Measurements from ENCODE around the gene RNF144A.

DNA sequence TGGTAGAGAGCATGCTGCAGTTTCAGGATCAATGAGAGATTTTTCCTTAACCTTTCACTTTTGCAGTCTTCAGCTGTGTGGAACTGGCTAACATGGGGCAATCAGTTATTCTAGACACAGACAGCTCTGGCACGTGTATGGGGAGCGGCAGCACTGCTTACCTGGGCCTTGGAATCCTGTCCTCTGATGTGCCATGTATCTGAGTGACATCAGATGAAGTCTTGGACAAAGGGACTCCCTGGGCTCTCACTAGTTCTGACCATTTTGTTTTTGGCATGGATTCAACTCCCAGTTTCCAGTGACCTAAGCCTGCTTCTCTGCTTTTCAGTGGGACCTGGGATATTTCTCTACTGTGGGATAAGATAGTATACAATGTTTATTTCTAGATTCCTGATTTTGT is 54.3 kb downstream of the RNF144A start:
- TF ChIP-seq NFYB (CRISPR knock-in tag; conservative IDR thresholded peaks at IDR 0.05; ENCODE audit: low read depth) (no peak), NR1H2 (CRISPR knock-in tag; IDR thresholded peaks at IDR 0.05) (no peak), MXD4 (CRISPR knock-in tag; IDR thresholded peaks at IDR 0.05; ENCODE audit: borderline replicate concordance) (no peak), ZNF396 (CRISPR knock-in tag; IDR thresholded peaks at IDR 0.05; ENCODE audit: borderline replicate concordance) (no peak), CREB1 (CRISPR knock-in tag; IDR thresholded peaks at IDR 0.05) (no peak)
- TF ChIP-seq, protein P1, sequence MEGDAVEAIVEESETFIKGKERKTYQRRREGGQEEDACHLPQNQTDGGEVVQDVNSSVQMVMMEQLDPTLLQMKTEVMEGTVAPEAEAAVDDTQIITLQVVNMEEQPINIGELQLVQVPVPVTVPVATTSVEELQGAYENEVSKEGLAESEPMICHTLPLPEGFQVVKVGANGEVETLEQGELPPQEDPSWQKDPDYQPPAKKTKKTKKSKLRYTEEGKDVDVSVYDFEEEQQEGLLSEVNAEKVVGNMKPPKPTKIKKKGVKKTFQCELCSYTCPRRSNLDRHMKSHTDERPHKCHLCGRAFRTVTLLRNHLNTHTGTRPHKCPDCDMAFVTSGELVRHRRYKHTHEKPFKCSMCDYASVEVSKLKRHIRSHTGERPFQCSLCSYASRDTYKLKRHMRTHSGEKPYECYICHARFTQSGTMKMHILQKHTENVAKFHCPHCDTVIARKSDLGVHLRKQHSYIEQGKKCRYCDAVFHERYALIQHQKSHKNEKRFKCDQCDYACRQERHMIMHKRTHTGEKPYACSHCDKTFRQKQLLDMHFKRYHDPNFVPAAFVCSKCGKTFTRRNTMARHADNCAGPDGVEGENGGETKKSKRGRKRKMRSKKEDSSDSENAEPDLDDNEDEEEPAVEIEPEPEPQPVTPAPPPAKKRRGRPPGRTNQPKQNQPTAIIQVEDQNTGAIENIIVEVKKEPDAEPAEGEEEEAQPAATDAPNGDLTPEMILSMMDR (IDR thresholded peaks at IDR 0.05) = no peak
- TF ChIP-seq, protein P2, sequence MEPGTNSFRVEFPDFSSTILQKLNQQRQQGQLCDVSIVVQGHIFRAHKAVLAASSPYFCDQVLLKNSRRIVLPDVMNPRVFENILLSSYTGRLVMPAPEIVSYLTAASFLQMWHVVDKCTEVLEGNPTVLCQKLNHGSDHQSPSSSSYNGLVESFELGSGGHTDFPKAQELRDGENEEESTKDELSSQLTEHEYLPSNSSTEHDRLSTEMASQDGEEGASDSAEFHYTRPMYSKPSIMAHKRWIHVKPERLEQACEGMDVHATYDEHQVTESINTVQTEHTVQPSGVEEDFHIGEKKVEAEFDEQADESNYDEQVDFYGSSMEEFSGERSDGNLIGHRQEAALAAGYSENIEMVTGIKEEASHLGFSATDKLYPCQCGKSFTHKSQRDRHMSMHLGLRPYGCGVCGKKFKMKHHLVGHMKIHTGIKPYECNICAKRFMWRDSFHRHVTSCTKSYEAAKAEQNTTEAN (CRISPR knock-in tag; IDR thresholded peaks at IDR 0.05) = no peak
- TF ChIP-seq, protein P3, sequence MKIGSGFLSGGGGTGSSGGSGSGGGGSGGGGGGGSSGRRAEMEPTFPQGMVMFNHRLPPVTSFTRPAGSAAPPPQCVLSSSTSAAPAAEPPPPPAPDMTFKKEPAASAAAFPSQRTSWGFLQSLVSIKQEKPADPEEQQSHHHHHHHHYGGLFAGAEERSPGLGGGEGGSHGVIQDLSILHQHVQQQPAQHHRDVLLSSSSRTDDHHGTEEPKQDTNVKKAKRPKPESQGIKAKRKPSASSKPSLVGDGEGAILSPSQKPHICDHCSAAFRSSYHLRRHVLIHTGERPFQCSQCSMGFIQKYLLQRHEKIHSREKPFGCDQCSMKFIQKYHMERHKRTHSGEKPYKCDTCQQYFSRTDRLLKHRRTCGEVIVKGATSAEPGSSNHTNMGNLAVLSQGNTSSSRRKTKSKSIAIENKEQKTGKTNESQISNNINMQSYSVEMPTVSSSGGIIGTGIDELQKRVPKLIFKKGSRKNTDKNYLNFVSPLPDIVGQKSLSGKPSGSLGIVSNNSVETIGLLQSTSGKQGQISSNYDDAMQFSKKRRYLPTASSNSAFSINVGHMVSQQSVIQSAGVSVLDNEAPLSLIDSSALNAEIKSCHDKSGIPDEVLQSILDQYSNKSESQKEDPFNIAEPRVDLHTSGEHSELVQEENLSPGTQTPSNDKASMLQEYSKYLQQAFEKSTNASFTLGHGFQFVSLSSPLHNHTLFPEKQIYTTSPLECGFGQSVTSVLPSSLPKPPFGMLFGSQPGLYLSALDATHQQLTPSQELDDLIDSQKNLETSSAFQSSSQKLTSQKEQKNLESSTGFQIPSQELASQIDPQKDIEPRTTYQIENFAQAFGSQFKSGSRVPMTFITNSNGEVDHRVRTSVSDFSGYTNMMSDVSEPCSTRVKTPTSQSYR (CRISPR knock-in tag; IDR thresholded peaks at IDR 0.05) = no peak
- TF ChIP-seq, protein P4, sequence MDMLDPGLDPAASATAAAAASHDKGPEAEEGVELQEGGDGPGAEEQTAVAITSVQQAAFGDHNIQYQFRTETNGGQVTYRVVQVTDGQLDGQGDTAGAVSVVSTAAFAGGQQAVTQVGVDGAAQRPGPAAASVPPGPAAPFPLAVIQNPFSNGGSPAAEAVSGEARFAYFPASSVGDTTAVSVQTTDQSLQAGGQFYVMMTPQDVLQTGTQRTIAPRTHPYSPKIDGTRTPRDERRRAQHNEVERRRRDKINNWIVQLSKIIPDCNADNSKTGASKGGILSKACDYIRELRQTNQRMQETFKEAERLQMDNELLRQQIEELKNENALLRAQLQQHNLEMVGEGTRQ (CRISPR knock-in tag; IDR thresholded peaks at IDR 0.05) = no peak
- TF ChIP-seq, protein P5, sequence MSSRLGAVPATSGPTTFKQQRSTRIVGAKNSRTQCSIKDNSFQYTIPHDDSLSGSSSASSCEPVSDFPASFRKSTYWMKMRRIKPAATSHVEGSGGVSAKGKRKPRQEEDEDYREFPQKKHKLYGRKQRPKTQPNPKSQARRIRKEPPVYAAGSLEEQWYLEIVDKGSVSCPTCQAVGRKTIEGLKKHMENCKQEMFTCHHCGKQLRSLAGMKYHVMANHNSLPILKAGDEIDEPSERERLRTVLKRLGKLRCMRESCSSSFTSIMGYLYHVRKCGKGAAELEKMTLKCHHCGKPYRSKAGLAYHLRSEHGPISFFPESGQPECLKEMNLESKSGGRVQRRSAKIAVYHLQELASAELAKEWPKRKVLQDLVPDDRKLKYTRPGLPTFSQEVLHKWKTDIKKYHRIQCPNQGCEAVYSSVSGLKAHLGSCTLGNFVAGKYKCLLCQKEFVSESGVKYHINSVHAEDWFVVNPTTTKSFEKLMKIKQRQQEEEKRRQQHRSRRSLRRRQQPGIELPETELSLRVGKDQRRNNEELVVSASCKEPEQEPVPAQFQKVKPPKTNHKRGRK (CRISPR knock-in tag; IDR thresholded peaks at IDR 0.05; ENCODE audit: borderline replicate concordance) = no peak
- TF ChIP-seq, protein P6, sequence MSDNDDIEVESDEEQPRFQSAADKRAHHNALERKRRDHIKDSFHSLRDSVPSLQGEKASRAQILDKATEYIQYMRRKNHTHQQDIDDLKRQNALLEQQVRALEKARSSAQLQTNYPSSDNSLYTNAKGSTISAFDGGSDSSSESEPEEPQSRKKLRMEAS (CRISPR knock-in tag; IDR thresholded peaks at IDR 0.05) = no peak
- TF ChIP-seq, protein P7, sequence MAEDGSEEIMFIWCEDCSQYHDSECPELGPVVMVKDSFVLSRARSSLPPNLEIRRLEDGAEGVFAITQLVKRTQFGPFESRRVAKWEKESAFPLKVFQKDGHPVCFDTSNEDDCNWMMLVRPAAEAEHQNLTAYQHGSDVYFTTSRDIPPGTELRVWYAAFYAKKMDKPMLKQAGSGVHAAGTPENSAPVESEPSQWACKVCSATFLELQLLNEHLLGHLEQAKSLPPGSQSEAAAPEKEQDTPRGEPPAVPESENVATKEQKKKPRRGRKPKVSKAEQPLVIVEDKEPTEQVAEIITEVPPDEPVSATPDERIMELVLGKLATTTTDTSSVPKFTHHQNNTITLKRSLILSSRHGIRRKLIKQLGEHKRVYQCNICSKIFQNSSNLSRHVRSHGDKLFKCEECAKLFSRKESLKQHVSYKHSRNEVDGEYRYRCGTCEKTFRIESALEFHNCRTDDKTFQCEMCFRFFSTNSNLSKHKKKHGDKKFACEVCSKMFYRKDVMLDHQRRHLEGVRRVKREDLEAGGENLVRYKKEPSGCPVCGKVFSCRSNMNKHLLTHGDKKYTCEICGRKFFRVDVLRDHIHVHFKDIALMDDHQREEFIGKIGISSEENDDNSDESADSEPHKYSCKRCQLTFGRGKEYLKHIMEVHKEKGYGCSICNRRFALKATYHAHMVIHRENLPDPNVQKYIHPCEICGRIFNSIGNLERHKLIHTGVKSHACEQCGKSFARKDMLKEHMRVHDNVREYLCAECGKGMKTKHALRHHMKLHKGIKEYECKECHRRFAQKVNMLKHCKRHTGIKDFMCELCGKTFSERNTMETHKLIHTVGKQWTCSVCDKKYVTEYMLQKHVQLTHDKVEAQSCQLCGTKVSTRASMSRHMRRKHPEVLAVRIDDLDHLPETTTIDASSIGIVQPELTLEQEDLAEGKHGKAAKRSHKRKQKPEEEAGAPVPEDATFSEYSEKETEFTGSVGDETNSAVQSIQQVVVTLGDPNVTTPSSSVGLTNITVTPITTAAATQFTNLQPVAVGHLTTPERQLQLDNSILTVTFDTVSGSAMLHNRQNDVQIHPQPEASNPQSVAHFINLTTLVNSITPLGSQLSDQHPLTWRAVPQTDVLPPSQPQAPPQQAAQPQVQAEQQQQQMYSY (CRISPR knock-in tag; IDR thresholded peaks at IDR 0.05) = no peak
- TF ChIP-seq, protein P8, sequence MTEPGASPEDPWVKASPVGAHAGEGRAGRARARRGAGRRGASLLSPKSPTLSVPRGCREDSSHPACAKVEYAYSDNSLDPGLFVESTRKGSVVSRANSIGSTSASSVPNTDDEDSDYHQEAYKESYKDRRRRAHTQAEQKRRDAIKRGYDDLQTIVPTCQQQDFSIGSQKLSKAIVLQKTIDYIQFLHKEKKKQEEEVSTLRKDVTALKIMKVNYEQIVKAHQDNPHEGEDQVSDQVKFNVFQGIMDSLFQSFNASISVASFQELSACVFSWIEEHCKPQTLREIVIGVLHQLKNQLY (CRISPR knock-in tag; IDR thresholded peaks at IDR 0.05) = no peak
- TF ChIP-seq, protein P9, sequence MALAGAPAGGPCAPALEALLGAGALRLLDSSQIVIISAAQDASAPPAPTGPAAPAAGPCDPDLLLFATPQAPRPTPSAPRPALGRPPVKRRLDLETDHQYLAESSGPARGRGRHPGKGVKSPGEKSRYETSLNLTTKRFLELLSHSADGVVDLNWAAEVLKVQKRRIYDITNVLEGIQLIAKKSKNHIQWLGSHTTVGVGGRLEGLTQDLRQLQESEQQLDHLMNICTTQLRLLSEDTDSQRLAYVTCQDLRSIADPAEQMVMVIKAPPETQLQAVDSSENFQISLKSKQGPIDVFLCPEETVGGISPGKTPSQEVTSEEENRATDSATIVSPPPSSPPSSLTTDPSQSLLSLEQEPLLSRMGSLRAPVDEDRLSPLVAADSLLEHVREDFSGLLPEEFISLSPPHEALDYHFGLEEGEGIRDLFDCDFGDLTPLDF (CRISPR knock-in tag; IDR thresholded peaks at IDR 0.05) = no peak
